Sigmoid colon (tissue), 7 donors: ENCODE data around the gene TFCP2L1. TPM values are rescaled to one million over a fixed set of nuclear protein-coding genes. Genes with fewer than 3 reads are reported as not detected.

Experiments used
- DNase-seq: peaks from one replicate; pipeline ENCODE4 v3.0.0-alpha.2; 2019
- H3K27ac ChIP-seq, 4 donors: fragments of 200-600 bp; sonication (generic); one replicate each; pipeline ENCODE4 v1.5.1; 2016 to 2019; ENCODE audit warnings: mild to moderate bottlenecking in 1 of 4
- H3K27me3 ChIP-seq, 3 donors: fragments of 200-600 bp; sonication (generic); one replicate each; pipeline ENCODE4 v1.5.1; 2019; ENCODE audit warnings: mild to moderate bottlenecking in 1 of 3
- H3K36me3 ChIP-seq, 4 donors: fragments of 200-600 bp; sonication (generic); one replicate each; pipeline ENCODE4 v1.5.1; 2016 to 2019
- H3K4me1 ChIP-seq, 4 donors: fragments of 200-600 bp; sonication (generic); one replicate each; pipeline ENCODE4 v1.5.1; 2017 to 2019
- H3K4me3 ChIP-seq, 4 donors: fragments of 200-600 bp; sonication (generic); one replicate each; pipeline ENCODE4 v1.5.1; 2017 to 2019; ENCODE audit warnings: mild to moderate bottlenecking in 2 of 4, moderate library complexity in 1 of 4
- H3K9me3 ChIP-seq, 4 donors: fragments of 200-600 bp in 3 of 4; sonication (generic) in 3 of 4; one replicate each; pipeline versions ENCODE4 v1.5.1 to v1.6.1; 2013 to 2019
- EP300 ChIP-seq, 4 donors: sonication (generic); formaldehyde crosslinking; IDR thresholded peaks; one replicate each; pipeline ENCODE4 v1.6.1; 2017; ENCODE audit warnings: antibody characterized with exemption in 4 of 4
- POLR2A ChIP-seq, 2 donors: fragments of 450-650 bp; IDR thresholded peaks; one replicate each; pipeline ENCODE4 v1.6.1; 2016; ENCODE audit warnings: antibody characterized with exemption in 2 of 2, mild to moderate bottlenecking in 2 of 2, moderate library complexity in 2 of 2
- POLR2AphosphoS5 ChIP-seq, 4 donors: sonication (generic); formaldehyde crosslinking; IDR thresholded peaks; one replicate each; pipeline ENCODE4 v1.6.1; 2017; ENCODE audit warnings: antibody characterized with exemption in 4 of 4
- WGBS, 2 donors: extraction: QIAGEN DNeasy Blood & Tissue Kit; methylation state at CpG; one replicate each; pipeline ENCODE4 v1.1.7; 2013; 5-methylcytosine and 5-hydroxymethylcytosine counted together
- intact Hi-C: fragments of 100-400 bp; cut with DNase I; formaldehyde crosslinking; loops from one replicate; pipeline ENCODE4 v1.15.1; 2023
- polyA plus RNA-seq, 3 donors: library from polyadenylated mRNA; stranded (reverse); fragments of 200-250 nt; gene quantifications; one replicate each; pipeline ENCODE4 v1.2.3, GENCODE V29; 2013
- total RNA-seq, 4 donors: library from RNA; depleted of rRNA; stranded (reverse); fragments of >200 nt; gene quantifications; one replicate each; pipeline ENCODE4 v1.1.0, GENCODE V29; 2016
- TF ChIP-seq, protein P1 (sequence below), 4 experiments: fragments of 450-650 bp in 3 of 4; fragments of 200-600 bp in 1 of 4; IDR thresholded peaks; one replicate each; pipeline ENCODE4 v1.5.1; 2016 to 2019; ENCODE audit warnings: antibody characterized with exemption in 4 of 4, mild to moderate bottlenecking in 3 of 4, moderate library complexity in 2 of 4
- donor health status: healthy with polysubstance abuse.
- donor health status: Bipolar disorder and iron deficiency.
- donor health status: healthy.

The TFCP2L1 gene
- total and polyA plus RNA-seq, 7 donors, result 0.14 to 35.5 (median 0.55) TPM

DNA sequence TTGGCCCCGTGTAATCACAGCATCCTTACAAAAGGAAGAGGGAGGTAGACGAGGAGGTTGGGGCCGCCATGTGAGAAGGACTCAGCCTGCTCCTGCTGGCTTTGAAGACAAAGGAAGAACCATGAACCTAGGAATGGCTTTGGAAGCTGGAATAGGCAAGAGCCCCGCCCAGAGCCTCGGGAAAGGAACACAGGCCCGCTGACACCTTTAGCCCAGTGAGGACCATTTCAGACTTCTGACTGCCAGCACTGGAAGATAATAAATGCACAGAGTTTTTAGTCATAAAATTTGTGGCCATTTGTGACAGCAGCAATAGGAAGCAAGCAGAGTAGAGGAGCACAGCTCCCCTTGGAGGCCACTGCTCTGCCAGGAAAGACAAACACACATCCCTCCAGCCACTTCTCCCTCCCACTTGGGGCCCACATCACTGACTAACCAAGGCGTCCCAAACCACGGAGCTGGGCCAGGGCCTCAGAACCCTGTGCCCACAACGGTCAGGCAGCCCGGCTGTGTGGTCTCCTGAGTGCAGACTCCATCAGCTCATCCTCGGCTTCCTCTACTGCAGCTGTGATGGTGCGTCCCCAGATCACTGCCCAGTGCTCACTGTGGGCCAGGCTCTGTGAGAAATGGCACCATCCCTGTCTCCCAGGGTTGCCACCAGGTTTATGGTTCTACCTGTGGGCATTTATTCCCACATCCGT, 39.7 kb downstream of the TFCP2L1 start:
- H3K4me1 ChIP-seq, result no peaks in the 10 kb centered on the region
- DNase-seq, result peak; percentile 45
- intact Hi-C loops, result no loop called here
- H3K9me3 ChIP-seq, result no peaks in the 10 kb centered on the region
- H3K36me3 ChIP-seq, result no peaks in the 10 kb centered on the region
- TF ChIP-seq, protein P1, sequence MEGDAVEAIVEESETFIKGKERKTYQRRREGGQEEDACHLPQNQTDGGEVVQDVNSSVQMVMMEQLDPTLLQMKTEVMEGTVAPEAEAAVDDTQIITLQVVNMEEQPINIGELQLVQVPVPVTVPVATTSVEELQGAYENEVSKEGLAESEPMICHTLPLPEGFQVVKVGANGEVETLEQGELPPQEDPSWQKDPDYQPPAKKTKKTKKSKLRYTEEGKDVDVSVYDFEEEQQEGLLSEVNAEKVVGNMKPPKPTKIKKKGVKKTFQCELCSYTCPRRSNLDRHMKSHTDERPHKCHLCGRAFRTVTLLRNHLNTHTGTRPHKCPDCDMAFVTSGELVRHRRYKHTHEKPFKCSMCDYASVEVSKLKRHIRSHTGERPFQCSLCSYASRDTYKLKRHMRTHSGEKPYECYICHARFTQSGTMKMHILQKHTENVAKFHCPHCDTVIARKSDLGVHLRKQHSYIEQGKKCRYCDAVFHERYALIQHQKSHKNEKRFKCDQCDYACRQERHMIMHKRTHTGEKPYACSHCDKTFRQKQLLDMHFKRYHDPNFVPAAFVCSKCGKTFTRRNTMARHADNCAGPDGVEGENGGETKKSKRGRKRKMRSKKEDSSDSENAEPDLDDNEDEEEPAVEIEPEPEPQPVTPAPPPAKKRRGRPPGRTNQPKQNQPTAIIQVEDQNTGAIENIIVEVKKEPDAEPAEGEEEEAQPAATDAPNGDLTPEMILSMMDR (IDR thresholded peaks at IDR 0.05), result no peak
- TF ChIP-seq EP300 (IDR thresholded peaks at IDR 0.05) (no peak), POLR2A (IDR thresholded peaks at IDR 0.05) (no peak), POLR2AphosphoS5 (IDR thresholded peaks at IDR 0.05) (no peak)
- H3K27ac ChIP-seq, result no peak overlapping the region
- no peak overlapping the region for H3K4me3 ChIP-seq
- no peaks in the 10 kb centered on the region for H3K27me3 ChIP-seq
- 51 to 80% methylated on average over 13 of the region's 13 CpGs for WGBS, 2 donors

DNA sequence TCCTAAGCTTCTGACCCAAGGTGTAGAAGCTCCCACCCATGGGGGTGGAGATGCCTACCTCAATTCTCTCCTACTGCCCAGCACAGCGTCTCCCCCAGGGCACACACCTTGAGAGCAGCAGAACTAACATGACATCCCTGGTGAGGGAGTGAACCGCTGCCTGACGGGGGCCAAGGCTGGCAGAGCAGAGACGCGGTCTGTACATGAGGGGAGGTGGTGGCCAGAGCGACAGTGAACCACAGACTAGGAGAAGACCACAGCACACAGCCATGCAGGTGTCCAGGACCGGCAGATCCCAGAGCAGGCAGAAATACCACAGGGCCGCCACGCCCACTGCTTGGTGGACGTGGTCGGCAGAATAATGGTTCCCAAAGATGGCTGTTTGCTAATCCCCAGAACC, 40.4 kb downstream of the TFCP2L1 start:
- H3K36me3 ChIP-seq, result no peaks in the 10 kb centered on the region
- no peaks in the 10 kb centered on the region for H3K9me3 ChIP-seq
- no peak for DNase-seq
- 94% methylated on average over 11 of the region's 11 CpGs for WGBS, 2 donors
- H3K4me1 ChIP-seq, result no peaks in the 10 kb centered on the region
- H3K27me3 ChIP-seq, result no peaks in the 10 kb centered on the region
- intact Hi-C loops, result no loop called here
- TF ChIP-seq EP300 (IDR thresholded peaks at IDR 0.05) (no peak), POLR2AphosphoS5 (IDR thresholded peaks at IDR 0.05) (no peak), POLR2A (IDR thresholded peaks at IDR 0.05) (no peak)
- TF ChIP-seq, protein P1 (IDR thresholded peaks at IDR 0.05), result no peak
- no peak overlapping the region for H3K4me3 ChIP-seq
- H3K27ac ChIP-seq, result no peak overlapping the region

DNA sequence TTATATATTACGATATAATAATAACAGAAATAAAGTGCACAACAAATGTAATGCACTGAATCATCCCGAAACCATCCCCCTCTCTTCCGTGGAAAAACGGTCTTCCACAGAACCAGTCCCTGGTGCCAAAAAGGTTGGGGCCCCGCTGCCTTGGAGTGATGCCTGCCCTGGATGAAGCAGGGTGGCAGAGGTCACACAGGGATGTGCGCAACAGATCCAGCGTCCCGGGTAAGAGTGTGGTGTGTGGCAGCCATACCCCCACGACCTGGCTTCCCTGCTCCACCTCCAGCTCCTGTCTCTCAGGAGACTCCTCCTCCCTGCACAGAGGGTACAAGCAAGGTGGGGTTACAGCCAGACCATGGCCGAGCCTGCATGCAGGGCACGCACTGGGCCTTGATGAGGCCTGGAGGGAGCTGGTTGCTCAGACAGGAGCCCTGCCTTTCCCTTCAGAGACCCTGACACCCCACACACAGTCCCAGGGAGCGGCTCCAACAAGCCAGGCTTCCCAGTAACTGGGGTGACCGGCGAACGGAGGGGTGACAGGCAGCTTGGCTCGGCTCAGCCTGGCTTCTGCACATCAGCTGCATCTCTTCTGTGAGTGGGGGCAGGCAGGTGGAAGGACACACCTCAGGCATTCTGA, 41.1 kb downstream of the TFCP2L1 start:
- H3K9me3 ChIP-seq, result no peaks in the 10 kb centered on the region
- no peak overlapping the region for H3K27ac ChIP-seq
- H3K4me3 ChIP-seq, result no peak overlapping the region
- no peaks in the 10 kb centered on the region for H3K4me1 ChIP-seq
- TF ChIP-seq, protein P1 (IDR thresholded peaks at IDR 0.05), result no peak
- TF ChIP-seq POLR2A (IDR thresholded peaks at IDR 0.05) (no peak), EP300 (IDR thresholded peaks at IDR 0.05) (no peak), POLR2AphosphoS5 (IDR thresholded peaks at IDR 0.05) (no peak)
- no peaks in the 10 kb centered on the region for H3K27me3 ChIP-seq
- WGBS, 2 donors, result 90% methylated on average over 16 of the region's 16 CpGs
- H3K36me3 ChIP-seq, result no peaks in the 10 kb centered on the region
- no peak for DNase-seq
- intact Hi-C loops, result no loop called here

GRCh38 chr2:121242976-121243375, 42.0 kb downstream of the TFCP2L1 start:
- Histone ChIP-seq H3K4me1 (no peaks in the 10 kb centered on the region), H3K9me3 (no peaks in the 10 kb centered on the region), H3K36me3 (no peaks in the 10 kb centered on the region), H3K4me3 (no peak overlapping the region), H3K27ac (no peak overlapping the region), H3K27me3 (no peaks in the 10 kb centered on the region)
- DNase-seq, result no peak
- intact Hi-C loops, result no loop called here
- 86 to 90% methylated on average over 9 of the region's 9 CpGs for WGBS, 2 donors
- TF ChIP-seq POLR2AphosphoS5 (IDR thresholded peaks at IDR 0.05), result no peak
- TF ChIP-seq, protein P1 (IDR thresholded peaks at IDR 0.05), result no peak
- TF ChIP-seq EP300 (IDR thresholded peaks at IDR 0.05), result no peak
- TF ChIP-seq POLR2A (IDR thresholded peaks at IDR 0.05), result no peak
